ENCODE measurements around the gene RGS14.
"Not testable (repeated sequence)": the region's sequence is repeated elsewhere in the genome, so short reads cannot be mapped to it uniquely, and the experiment has no call there.

RGS14 gene

GRCh38 chr5:177328545-177329231 is 29.0 kb upstream of the RGS14 start:
- DNase-seq (ENCODE audit: low spot score): no peak

GRCh38 chr5:177329883-177330282 is 27.8 kb upstream of the RGS14 start:
- DNase-seq (ENCODE audit: low spot score): no peak

- no peak for DNase-seq (ENCODE audit: low spot score)
Observed at GRCh38 chr5:177330991-177331842, 26.5 kb upstream of the RGS14 start.

- no peak for DNase-seq (ENCODE audit: low spot score)
Observed at GRCh38 chr5:177332031-177332895, 25.5 kb upstream of the RGS14 start.

DNA sequence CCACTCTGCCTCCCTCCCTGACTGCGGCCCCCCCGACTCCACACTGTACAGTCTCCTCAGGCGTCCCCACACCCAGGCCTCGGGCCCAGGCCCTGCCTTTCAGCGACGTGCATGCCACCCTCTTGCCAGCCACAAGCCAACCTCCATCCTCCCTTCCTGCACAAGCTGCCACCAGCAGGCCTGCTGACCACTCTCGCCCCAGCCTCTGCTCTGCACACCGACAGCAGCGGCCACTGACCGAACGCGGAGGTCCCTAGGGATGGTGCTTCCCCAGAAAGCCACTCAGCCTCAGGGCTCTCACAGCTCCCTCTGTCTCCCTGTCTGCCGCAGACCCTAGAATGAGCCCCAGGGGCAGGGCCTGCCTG is 24.8 kb upstream of the RGS14 start:
- DNase-seq (ENCODE audit: low spot score): no peak

DNA sequence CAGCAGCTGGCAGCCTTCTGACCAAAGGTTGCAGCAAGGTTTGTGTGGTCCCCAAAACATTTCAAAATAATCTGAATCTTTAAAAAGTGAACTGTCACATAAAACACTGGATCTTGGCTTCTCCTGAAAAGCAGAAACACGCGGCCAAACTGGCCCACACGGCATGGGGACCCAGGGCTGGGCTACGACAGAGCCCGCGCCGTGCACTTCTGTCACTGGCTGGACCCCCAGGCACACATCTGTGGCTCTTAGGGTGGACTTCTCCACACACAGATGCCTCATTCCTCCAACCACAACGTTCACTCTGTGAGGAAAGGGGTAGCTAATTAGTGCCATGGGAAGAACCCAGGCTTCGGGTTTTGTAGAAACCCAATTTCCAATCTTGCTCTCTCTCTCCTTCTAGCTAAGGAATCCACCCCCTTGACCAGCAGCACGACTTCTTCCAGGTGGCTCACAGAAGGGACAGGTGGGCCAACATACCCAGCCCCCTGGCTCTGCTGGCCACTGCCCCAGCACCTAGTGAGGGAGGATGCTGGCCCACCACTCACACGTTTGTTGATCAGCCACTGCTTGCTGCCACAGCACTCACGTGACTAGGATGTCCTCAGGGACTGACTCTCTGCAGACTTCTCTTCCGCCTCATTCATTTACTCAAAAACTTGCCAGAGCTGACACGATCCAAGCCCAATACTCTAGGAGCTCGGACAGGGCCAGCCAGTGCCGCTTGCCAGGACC is 24.1 kb upstream of the RGS14 start:
- DNase-seq (ENCODE audit: low spot score): no peak

DNA sequence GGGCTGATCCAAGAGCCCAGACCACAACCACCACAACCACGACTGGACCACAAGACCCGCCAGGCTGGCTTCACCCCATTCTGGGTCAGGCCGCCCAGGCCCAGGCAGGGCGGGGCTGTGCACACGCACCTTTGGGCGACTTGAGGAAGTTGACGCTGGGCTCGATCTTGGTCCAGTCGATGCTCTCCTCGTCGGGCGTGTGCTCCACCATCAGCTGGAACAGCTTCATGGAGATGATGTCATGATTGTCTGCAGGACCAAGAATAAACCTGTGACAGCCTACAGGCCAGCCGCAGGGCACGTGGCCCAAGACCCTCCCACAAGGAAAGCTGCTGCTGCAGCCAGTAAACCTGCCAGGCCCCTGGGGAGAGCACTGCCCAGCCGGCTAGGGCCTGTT is 23.6 kb upstream of the RGS14 start:
- no peak for DNase-seq (ENCODE audit: low spot score)

GRCh38 chr5:177334781-177335700 is 22.7 kb upstream of the RGS14 start:
- DNase-seq (ENCODE audit: low spot score): no peak

DNA sequence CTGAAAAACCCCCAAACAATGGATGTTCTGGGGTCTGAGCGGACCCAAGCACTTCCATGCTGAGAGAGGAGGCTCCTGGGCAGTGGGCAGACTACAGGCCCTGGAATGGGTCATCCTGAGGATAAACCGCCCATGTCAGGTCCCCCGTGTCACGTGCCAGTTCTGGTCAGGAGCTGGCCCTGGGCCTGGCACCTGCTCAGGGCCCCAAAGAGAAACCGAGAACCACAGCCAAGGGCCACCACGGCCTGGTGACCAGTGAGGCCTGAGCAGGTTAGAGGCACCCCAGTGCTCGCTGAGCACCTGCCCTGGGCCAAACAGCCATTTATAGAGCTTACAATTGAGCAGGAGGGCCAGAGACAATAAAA is 22.0 kb upstream of the RGS14 start:
- DNase-seq (ENCODE audit: low spot score): no peak

DNA sequence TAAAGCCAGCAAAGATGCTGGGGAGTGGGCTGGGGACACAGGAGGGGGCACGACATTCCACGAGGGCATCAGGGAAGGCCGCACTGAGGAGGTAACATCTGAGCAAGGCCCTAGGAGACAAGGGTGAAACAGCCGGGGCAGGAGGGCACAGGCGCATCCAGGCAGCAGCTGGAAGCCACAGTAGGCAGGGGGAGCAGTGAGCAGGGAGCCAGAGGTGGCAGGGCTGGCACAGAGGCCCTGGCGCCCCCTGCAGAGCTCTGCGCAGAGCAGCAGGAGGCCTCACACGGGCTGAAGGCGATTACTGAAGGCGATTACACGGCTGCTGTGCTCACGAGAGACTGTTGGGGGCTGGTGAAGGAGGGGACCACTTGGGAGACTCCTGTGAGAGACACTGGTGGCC is 21.6 kb upstream of the RGS14 start:
- DNase-seq (ENCODE audit: low spot score): peak; percentile 77

DNA sequence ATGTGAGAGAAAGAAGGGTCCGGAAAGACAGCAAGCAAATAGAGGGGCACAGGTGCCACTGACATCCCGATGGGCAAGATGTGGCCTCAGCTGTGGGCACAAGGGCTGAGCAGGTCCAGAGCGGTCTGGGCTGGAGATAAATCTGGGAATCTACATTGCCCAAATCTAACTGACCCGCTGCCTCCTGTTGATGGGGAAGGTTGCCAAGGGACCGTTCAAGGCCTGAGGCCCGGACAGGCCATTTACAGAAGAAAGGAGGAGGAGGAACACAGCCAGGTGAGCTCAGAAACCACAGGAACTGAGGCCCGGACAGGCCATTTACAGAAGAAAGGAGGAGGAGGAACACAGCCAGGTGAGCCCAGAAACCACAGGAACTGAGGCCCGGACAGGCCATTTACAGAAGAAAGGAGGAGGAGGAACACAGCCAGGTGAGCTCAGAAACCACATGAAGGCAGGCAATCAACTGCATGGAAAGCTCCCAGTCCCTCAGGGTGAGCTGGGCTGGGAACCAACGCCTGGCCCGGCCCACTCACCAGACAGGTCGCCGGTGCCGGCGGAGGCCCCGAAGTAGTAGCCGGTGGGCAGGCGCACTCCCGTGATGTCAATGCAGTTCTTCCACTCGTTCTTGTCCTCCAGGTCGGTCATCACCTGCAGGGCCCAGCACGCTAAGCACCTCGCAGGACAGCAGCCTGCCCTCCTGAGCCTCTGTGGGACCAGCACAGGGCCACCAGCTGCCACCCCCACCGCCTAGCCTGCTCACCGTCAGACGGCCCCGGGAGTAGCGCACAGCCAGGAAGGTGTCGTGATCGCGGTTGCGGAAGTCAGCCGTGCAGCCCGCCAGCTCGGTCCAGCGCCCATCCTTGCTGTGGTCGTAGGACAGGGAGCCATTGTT is 20.9 kb upstream of the RGS14 start:
- DNase-seq (ENCODE audit: low spot score): no peak

GRCh38 chr5:177338251-177339106 is 19.2 kb upstream of the RGS14 start:
- no peak for DNase-seq (ENCODE audit: low spot score)

GRCh38 chr5:177339107-177339638 is 18.6 kb upstream of the RGS14 start:
- no peak for DNase-seq (ENCODE audit: low spot score)

DNA sequence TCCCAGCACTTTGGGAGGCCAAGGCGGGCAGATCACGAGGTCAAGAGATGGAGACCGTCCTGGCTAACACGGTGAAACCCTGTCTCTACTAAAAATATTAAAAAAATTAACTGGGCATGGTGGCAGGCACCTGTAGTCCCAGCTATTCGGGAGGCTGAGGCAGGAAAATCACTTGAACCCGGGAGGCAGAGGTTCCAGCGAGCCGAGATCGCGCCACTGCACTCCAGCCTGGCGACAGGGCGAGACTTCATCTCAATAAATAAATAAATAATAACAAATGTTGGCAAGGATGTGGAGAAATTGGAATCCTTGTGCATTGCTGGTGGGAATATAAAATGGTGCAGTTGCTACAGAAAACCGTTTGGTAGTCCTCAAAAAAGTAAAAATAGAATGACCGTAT is 14.7 kb upstream of the RGS14 start:
- not testable (repeated sequence) for DNase-seq (ENCODE audit: low spot score)

- DNase-seq (ENCODE audit: low spot score): no peak
Observed at GRCh38 chr5:177343777-177344176, 13.9 kb upstream of the RGS14 start.

DNA sequence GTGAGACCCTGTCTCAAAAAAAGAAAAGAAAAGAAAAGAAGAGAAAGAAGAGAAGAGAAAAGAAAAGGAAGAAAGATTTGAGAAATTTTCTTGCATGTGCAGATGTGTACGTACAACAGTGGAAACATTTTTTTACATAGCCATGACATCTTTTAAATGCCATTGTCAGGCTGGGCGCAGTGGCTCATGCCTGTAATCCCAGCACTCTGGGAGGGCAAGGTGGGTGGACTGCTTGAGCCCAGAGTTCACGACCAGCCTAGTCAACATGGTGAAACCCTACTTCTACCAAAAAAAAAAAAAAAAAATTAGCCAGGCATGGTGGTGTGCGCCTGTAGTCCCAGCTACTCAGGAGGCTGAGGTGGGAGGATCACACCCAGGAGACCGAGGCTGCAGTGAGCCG is 12.8 kb upstream of the RGS14 start:
- DNase-seq (ENCODE audit: low spot score): no peak

- DNase-seq (ENCODE audit: low spot score): no peak
Observed at GRCh38 chr5:177346820-177347219, 10.9 kb upstream of the RGS14 start.

GRCh38 chr5:177347699-177348098 is 10.0 kb upstream of the RGS14 start:
- DNase-seq (ENCODE audit: low spot score): no peak

GRCh38 chr5:177349362-177349647 is 8.4 kb upstream of the RGS14 start:
- no peak for DNase-seq (ENCODE audit: low spot score)
